ENCODE results near the gene ZBTB32. TPM values are rescaled to one million over a fixed set of nuclear protein-coding genes. Genes with fewer than 3 reads are reported as not detected.

ZBTB32 gene
- total RNA-seq, 1 donor from 2014 or later, result not detected

GRCh38 chr19:35702223-35703012, 1.9 kb upstream of the ZBTB32 start:
- Histone ChIP-seq H3K4me3 (peak overlapping the region; percentile 55), H3K9ac (no peak overlapping the region), H3K9me3 (ENCODE audit: low read depth) (no peaks in the 10 kb centered on the region), H3K36me3 (no peaks in the 10 kb centered on the region), H3F3A (ENCODE audit: low read depth) (peaks cover 2% of the 10 kb centered on the region), H3K4me2 (peak overlapping the region; percentile 80), H2AFZ (replicated peaks) (peak overlapping the region; percentile 92), H3K79me2 (ENCODE audit: low read depth) (no peaks in the 10 kb centered on the region), H3K4me1 (no peaks in the 10 kb centered on the region), H3K27ac (no peak overlapping the region), H3K27me3 (peaks cover 29% of the 10 kb centered on the region), H4K20me1 (ENCODE audit: low read depth) (no peaks in the 10 kb centered on the region)
- Mint-ChIP-seq H3K27me3 (ENCODE audit: insufficient read depth, low read depth) (no peaks in the 10 kb centered on the region), H3K4me1 (peaks cover 4% of the 10 kb centered on the region), H3K27ac (peak overlapping the region; percentile 95), H3K4me3 (peak overlapping the region; percentile 96), H3K36me3 (no peaks in the 10 kb centered on the region), H3K9me3 (peaks cover 2% of the 10 kb centered on the region)
- TF ChIP-seq CTCF (IDR thresholded peaks at IDR 0.05) (no peak), EZH2 (IDR thresholded peaks at IDR 0.05) (no peak), EZH2phosphoT487 (IDR thresholded peaks at IDR 0.05) (no peak)
- DNase-seq (ENCODE audit: low spot score), result peak; percentile 99

GRCh38 chr19:35703343-35703742, 1.0 kb upstream of the ZBTB32 start:
- peaks cover 2% of the 10 kb centered on the region for H3K27me3 Mint-ChIP-seq (ENCODE audit: insufficient read depth, low read depth)
- no peak for DNase-seq (ENCODE audit: low spot score)
- peaks cover 2% of the 10 kb centered on the region for H3K9me3 Mint-ChIP-seq
- H3F3A ChIP-seq (ENCODE audit: low read depth), result peaks cover 2% of the 10 kb centered on the region
- H3K36me3 Mint-ChIP-seq, result no peaks in the 10 kb centered on the region
- no peaks in the 10 kb centered on the region for H3K36me3 ChIP-seq
- no peak overlapping the region for H3K27ac ChIP-seq
- no peak overlapping the region for H3K4me2 ChIP-seq
- H4K20me1 ChIP-seq (ENCODE audit: low read depth), result no peaks in the 10 kb centered on the region
- H3K4me1 Mint-ChIP-seq, result peaks cover 4% of the 10 kb centered on the region
- no peaks in the 10 kb centered on the region for H3K9me3 ChIP-seq (ENCODE audit: low read depth)
- no peaks in the 10 kb centered on the region for H3K79me2 ChIP-seq (ENCODE audit: low read depth)
- H3K27me3 ChIP-seq, result peaks cover 29% of the 10 kb centered on the region
- H3K4me3 Mint-ChIP-seq, result peak overlapping the region; percentile 96
- no peak overlapping the region for H3K4me3 ChIP-seq
- no peak overlapping the region for H2AFZ ChIP-seq (replicated peaks)
- no peak overlapping the region for H3K27ac Mint-ChIP-seq
- TF ChIP-seq CTCF (IDR thresholded peaks at IDR 0.05) (no peak), EZH2 (IDR thresholded peaks at IDR 0.05) (no peak), EZH2phosphoT487 (IDR thresholded peaks at IDR 0.05) (no peak)
- no peak overlapping the region for H3K9ac ChIP-seq
- H3K4me1 ChIP-seq, result no peaks in the 10 kb centered on the region

GRCh38 chr19:35708391-35708790, 4.0 kb downstream of the ZBTB32 start:
- Mint-ChIP-seq H3K27me3 (ENCODE audit: insufficient read depth, low read depth) (peaks cover 7% of the 10 kb centered on the region), H3K4me1 (peaks cover 8% of the 10 kb centered on the region), H3K36me3 (no peaks in the 10 kb centered on the region), H3K4me3 (no peak overlapping the region), H3K27ac (no peak overlapping the region), H3K9me3 (no peaks in the 10 kb centered on the region)
- Histone ChIP-seq H3K79me2 (ENCODE audit: low read depth) (no peaks in the 10 kb centered on the region), H3K9me3 (ENCODE audit: low read depth) (no peaks in the 10 kb centered on the region), H2AFZ (replicated peaks) (no peak overlapping the region), H3F3A (ENCODE audit: low read depth) (no peaks in the 10 kb centered on the region), H3K27ac (no peak overlapping the region), H3K27me3 (peaks cover 22% of the 10 kb centered on the region), H3K4me3 (no peak overlapping the region), H4K20me1 (ENCODE audit: low read depth) (no peaks in the 10 kb centered on the region), H3K36me3 (no peaks in the 10 kb centered on the region), H3K4me2 (no peak overlapping the region), H3K4me1 (no peaks in the 10 kb centered on the region), H3K9ac (no peak overlapping the region)
- no peak for TF ChIP-seq EZH2 (IDR thresholded peaks at IDR 0.05)
- TF ChIP-seq EZH2phosphoT487 (IDR thresholded peaks at IDR 0.05), result no peak
- no peak for TF ChIP-seq CTCF (IDR thresholded peaks at IDR 0.05)
- no peak for DNase-seq (ENCODE audit: low spot score)
